Fibroblast of lung (primary cell): ENCODE results near the gene CITED2. TPM values are rescaled to one million over a fixed set of nuclear protein-coding genes. Genes with fewer than 3 reads are reported as not detected.
A peak's percentile ranks its signal among the peaks of the same experiment; 100 is the strongest.
"Not testable (repeated sequence)": the region's sequence is repeated elsewhere in the genome, so short reads cannot be mapped to it uniquely, and the experiment has no call there.

Experiments
- DNase-seq, 2 donors: peaks; one replicate each; pipeline versions ENCODE4 v3.0.0 to v3.0.0-alpha.2; 2010; ENCODE audit warnings: low read depth in 2 of 2
- H2AFZ ChIP-seq: 2 replicates; pipeline ENCODE4 v1.5.1; 2012; ENCODE audit warnings: low read length, control low read depth, inconsistent platforms
- H3K27ac ChIP-seq: 2 replicates; pipeline ENCODE4 v1.5.1; 2011; ENCODE audit warnings: low read length, control low read depth; ENCODE audit not compliant: insufficient read depth
- H3K27me3 ChIP-seq: 2 replicates; pipeline ENCODE4 v1.5.1; 2011; ENCODE audit warnings: mild to moderate bottlenecking, low read length; ENCODE audit not compliant: control insufficient read depth, insufficient read depth
- H3K36me3 ChIP-seq: 2 replicates; pipeline ENCODE4 v1.5.1; 2011; ENCODE audit warnings: low read length; ENCODE audit not compliant: control insufficient read depth, insufficient read depth
- H3K4me1 ChIP-seq: 2 replicates; pipeline ENCODE4 v1.5.1; 2011; ENCODE audit warnings: low read length; ENCODE audit not compliant: control insufficient read depth, insufficient read depth; ENCODE audit errors: extremely low read depth
- H3K4me2 ChIP-seq: 2 replicates; pipeline ENCODE4 v1.5.1; 2011; ENCODE audit warnings: low read length, control low read depth; ENCODE audit not compliant: insufficient read depth; ENCODE audit errors: extremely low read depth
- H3K4me3 ChIP-seq, 4 experiments: fragments of 200-600 bp in 1 of 4; sonication (generic) in 1 of 4; replicated peaks in 1 of 4; 2 replicates each; pipeline ENCODE4 v1.5.1; 2011 to 2016; ENCODE audit warnings: low read length in 4 of 4, low read depth in 3 of 4, mild to moderate bottlenecking in 3 of 4, control low read depth in 2 of 4, inconsistent platforms in 1 of 4, mixed read lengths in 1 of 4; ENCODE audit not compliant: insufficient read depth in 1 of 4; ENCODE audit errors: control extremely low read depth in 1 of 4
- H3K79me2 ChIP-seq: 2 replicates; pipeline ENCODE4 v1.5.1; 2012; ENCODE audit warnings: mild to moderate bottlenecking, low read length, inconsistent platforms; ENCODE audit not compliant: control insufficient read depth, insufficient read depth
- H3K9ac ChIP-seq: 2 replicates; pipeline ENCODE4 v1.5.1; 2011; ENCODE audit warnings: mild to moderate bottlenecking, low read length, control low read depth; ENCODE audit not compliant: insufficient read depth
- H3K9me3 ChIP-seq: 2 replicates; pipeline ENCODE4 v1.5.1; 2012; ENCODE audit warnings: low read depth, low read length; ENCODE audit not compliant: control insufficient read depth, insufficient read depth
- H4K20me1 ChIP-seq: 2 replicates; pipeline ENCODE4 v1.5.1; 2011; ENCODE audit warnings: low read length; ENCODE audit not compliant: control insufficient read depth, insufficient read depth; ENCODE audit errors: extremely low read depth
- CTCF ChIP-seq, 2 donors: IDR thresholded peaks in 1 of 2; conservative IDR thresholded peaks in 1 of 2; 1 replicate in 1 of 2; 2 replicates in 1 of 2; pipeline ENCODE4 v1.5.1; 2011 to 2012; ENCODE audit warnings: low read length in 2 of 2, control low read depth in 1 of 2, inconsistent platforms in 1 of 2, low read depth in 1 of 2, mild to moderate bottlenecking in 1 of 2
- EZH2 ChIP-seq: IDR thresholded peaks from 2 replicates; pipeline ENCODE4 v1.5.1; 2012; ENCODE audit warnings: low read length, control low read depth, mild to moderate bottlenecking; ENCODE audit errors: missing control alignments
- polyA plus RNA-seq, 2 donors: library from polyadenylated mRNA; depleted of rRNA in 1 of 2; stranded (reverse) in 1 of 2; unstranded in 1 of 2; fragments of >200 nt; gene quantifications; 2 replicates each; pipeline ENCODE4 v1.2.1, GENCODE V29; 2011 to 2012; ENCODE audit warnings: missing spikeins in 1 of 2
- total RNA-seq: library from RNA; depleted of rRNA; stranded (reverse); fragments of >200 nt; gene quantifications from 2 replicates; pipeline ENCODE4 v1.2.1, GENCODE V29; 2014

CITED2 gene
- total and polyA plus RNA-seq, 2 donors (not counting 1 experiment from before 2014, with no cell fraction given) = 139 to 370 TPM

DNA sequence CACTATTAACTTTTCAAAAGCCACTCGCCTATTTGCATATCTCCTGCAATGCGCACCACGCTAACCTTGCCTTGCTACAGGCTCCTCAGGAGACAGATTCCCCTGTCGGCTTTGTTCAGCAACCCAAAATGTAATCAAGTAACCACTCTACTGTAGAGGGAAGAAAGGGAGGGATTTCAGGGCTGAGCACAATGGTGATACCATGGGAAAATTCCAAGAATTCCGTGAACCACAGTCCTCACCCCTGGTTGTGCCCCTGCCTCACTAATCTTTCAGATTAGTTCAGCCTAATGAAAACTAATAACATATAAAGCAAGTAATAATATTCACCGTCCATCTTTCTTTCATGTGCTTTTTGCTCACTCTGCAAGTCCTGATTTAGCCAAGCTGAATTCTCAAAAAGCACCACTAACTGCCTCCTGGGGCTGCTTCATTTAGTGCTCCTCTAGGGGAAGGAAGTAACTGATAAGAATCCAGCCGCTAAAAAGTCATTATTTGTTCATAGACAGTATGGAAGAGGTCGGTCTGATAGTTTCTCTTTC lies 6.6 kb downstream of the CITED2 start:
- H3K4me3 ChIP-seq = no peak overlapping the region

GRCh38 chr6:139364982-139365379 lies 9.5 kb downstream of the CITED2 start:
- no peak overlapping the region for H3K27ac ChIP-seq
- no peaks in the 10 kb centered on the region for H3K36me3 ChIP-seq
- no peak overlapping the region for H2AFZ ChIP-seq
- no peak overlapping the region for H3K4me2 ChIP-seq
- no peaks in the 10 kb centered on the region for H3K9me3 ChIP-seq
- no peak overlapping the region for H3K4me3 ChIP-seq
- no peaks in the 10 kb centered on the region for H3K4me1 ChIP-seq
- H3K27me3 ChIP-seq = no peaks in the 10 kb centered on the region
- H4K20me1 ChIP-seq = no peaks in the 10 kb centered on the region
- no peak for TF ChIP-seq EZH2
- no peak for DNase-seq
- no peak overlapping the region for H3K9ac ChIP-seq
- no peaks in the 10 kb centered on the region for H3K79me2 ChIP-seq

More for the DNA sequence above, 6.6 kb downstream of the CITED2 start:
- peak in 1 of 2 donors; percentile 62 for DNase-seq
- H3K4me1 ChIP-seq = no peaks in the 10 kb centered on the region
- no peak overlapping the region for H3K27ac ChIP-seq
- TF ChIP-seq CTCF (conservative IDR thresholded peaks at IDR 0.05 in 1 of 2, IDR thresholded peaks at IDR 0.05 in 1 of 2; ENCODE audit: low read depth in 1 of 2, low read length in 2 of 2) (no peak), EZH2 (no peak)
- no peak overlapping the region for H3K9ac ChIP-seq
- no peak overlapping the region for H2AFZ ChIP-seq
- no peaks in the 10 kb centered on the region for H3K9me3 ChIP-seq
- peaks cover 3% of the 10 kb centered on the region for H4K20me1 ChIP-seq
- no peaks in the 10 kb centered on the region for H3K27me3 ChIP-seq
- H3K36me3 ChIP-seq = peaks cover 3% of the 10 kb centered on the region
- no peak overlapping the region for H3K4me2 ChIP-seq
- peaks cover 20% of the 10 kb centered on the region for H3K79me2 ChIP-seq

- Histone ChIP-seq H3K4me2 (no peak overlapping the region), H3K9me3 (no peaks in the 10 kb centered on the region), H3K79me2 (no peaks in the 10 kb centered on the region), H3K27ac (no peak overlapping the region), H3K4me1 (no peaks in the 10 kb centered on the region), H2AFZ (no peak overlapping the region), H3K27me3 (no peaks in the 10 kb centered on the region), H3K4me3 (no peak overlapping the region), H3K9ac (no peak overlapping the region), H4K20me1 (no peaks in the 10 kb centered on the region), H3K36me3 (no peaks in the 10 kb centered on the region)
- peak; percentile 46 to 50 for TF ChIP-seq CTCF (conservative IDR thresholded peaks at IDR 0.05 in 1 of 2, IDR thresholded peaks at IDR 0.05 in 1 of 2; ENCODE audit: low read depth in 1 of 2, low read length in 2 of 2)
- no peak for TF ChIP-seq EZH2
- DNase-seq = peak; percentile 39 to 77
Measured at GRCh38 chr6:139364302-139364981, 10.0 kb downstream of the CITED2 start.

DNA sequence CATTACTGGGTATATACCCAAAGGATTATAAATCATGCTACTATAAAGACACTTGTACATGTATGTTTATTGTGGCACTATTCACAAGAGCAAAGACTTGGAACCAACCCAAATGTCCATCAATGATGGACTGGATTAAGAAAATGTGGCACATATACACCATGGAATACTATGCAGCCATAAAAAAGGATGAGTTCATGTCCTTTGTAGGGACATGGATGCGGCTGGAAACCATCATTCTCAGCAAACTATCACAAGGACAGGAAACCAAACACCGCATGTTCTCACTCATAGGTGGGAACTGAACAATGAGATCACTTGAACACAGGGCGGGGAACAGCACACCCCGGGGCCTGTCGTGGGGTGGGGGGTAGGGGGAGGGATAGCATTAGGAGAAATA lies 10.7 kb downstream of the CITED2 start:
- H3K9me3 ChIP-seq, H3K79me2 ChIP-seq: not testable (repeated sequence)

DNA sequence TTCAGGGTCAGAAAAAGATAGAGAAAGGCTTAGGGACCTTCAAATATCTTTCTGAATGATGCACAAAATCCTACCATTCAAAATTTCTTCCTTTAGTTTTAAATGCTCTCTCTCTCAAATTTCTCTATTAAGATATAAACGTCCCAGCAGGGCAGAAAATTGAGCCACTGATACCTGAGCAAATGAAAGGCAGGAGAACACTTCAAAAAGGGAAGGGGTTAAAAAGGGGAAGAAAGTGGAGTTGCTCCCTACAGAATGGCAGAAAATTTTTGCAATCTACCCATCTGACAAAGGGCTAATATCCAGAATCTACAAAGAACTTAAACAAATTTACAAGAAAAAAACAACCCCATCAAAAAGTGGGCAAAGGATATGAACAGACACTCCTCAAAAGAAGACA lies 11.3 kb downstream of the CITED2 start:
- not testable (repeated sequence) for H3K4me3 ChIP-seq, DNase-seq, H3K4me1 ChIP-seq, H3K4me2 ChIP-seq, H3K36me3 ChIP-seq, H3K27me3 ChIP-seq, H3K9ac ChIP-seq, H3K27ac ChIP-seq, H4K20me1 ChIP-seq, H3K9me3 ChIP-seq, H2AFZ ChIP-seq, H3K79me2 ChIP-seq

More for the DNA sequence above, 10.7 kb downstream of the CITED2 start:
- H3K36me3 ChIP-seq, H3K4me2 ChIP-seq, H3K4me3 ChIP-seq, H3K27me3 ChIP-seq, H2AFZ ChIP-seq, DNase-seq, H3K27ac ChIP-seq, H4K20me1 ChIP-seq, H3K4me1 ChIP-seq, H3K9ac ChIP-seq: not testable (repeated sequence)
